ENCODE data around the gene ECHS1.

GRCh38 chr10:133393401-133394063 is 20.4 kb upstream of the ECHS1 start:
- TF ChIP-seq CTCF (IDR thresholded peaks at IDR 0.05 in 2 of 3, conservative IDR thresholded peaks at IDR 0.05 in 1 of 3; ENCODE audit: borderline replicate concordance in 1 of 3, insufficient read depth in 1 of 3, low read depth in 2 of 3, low read length in 2 of 3) (no peak), ATF3 (IDR thresholded peaks at IDR 0.05) (no peak), REST (IDR thresholded peaks at IDR 0.05; ENCODE audit: low read depth) (no peak), MAX (IDR thresholded peaks at IDR 0.05) (no peak), EGR1 (IDR thresholded peaks at IDR 0.05; ENCODE audit: low read depth) (no peak)
